ENCODE results near the gene ASGR2. TPM values are rescaled to one million over a fixed set of nuclear protein-coding genes. Genes with fewer than 3 reads are reported as not detected.

Gene ASGR2
- total RNA-seq, 4 donors from 2014 or later: not detected

DNA sequence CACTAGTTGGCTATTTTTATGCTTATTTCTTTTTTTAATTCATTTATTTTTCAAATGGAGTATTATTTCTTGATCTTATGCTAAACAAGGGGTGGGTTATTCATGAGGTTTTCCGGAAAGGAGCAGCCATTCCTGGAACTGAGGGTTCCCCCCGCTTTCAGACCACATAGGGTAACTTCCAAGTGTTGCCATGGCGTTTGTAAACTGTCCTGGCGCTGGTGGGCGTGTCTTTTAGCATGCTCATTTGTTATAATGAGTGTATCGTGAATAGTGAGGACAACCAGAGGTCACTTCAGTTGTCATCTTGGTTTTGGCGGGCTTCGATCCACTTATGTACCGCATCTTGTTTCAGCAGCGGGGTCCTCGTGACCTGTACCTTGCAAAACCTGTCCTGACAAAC lies 29.6 kb upstream of the ASGR2 start:
- intact Hi-C loops (cut with DNase I; ENCODE audit: low total_unique reads): loop anchor here (5.0 kb wide), 1 partner anchor 92 kb away; no protein-coding TSS in a partner anchor
- no peak for TF ChIP-seq POLR2A (IDR thresholded peaks at IDR 0.05)
- TF ChIP-seq, protein P1, sequence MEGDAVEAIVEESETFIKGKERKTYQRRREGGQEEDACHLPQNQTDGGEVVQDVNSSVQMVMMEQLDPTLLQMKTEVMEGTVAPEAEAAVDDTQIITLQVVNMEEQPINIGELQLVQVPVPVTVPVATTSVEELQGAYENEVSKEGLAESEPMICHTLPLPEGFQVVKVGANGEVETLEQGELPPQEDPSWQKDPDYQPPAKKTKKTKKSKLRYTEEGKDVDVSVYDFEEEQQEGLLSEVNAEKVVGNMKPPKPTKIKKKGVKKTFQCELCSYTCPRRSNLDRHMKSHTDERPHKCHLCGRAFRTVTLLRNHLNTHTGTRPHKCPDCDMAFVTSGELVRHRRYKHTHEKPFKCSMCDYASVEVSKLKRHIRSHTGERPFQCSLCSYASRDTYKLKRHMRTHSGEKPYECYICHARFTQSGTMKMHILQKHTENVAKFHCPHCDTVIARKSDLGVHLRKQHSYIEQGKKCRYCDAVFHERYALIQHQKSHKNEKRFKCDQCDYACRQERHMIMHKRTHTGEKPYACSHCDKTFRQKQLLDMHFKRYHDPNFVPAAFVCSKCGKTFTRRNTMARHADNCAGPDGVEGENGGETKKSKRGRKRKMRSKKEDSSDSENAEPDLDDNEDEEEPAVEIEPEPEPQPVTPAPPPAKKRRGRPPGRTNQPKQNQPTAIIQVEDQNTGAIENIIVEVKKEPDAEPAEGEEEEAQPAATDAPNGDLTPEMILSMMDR (IDR thresholded peaks at IDR 0.05): no peak
- H3K27me3 ChIP-seq: no peaks in the 10 kb centered on the region
- no peak overlapping the region for H3K4me3 ChIP-seq
- H3K9me3 ChIP-seq: no peaks in the 10 kb centered on the region
- H3K36me3 ChIP-seq: no peaks in the 10 kb centered on the region
- no peak overlapping the region for H3K27ac ChIP-seq
- DNase-seq: no peak
- H3K4me1 ChIP-seq: no peaks in the 10 kb centered on the region

DNA sequence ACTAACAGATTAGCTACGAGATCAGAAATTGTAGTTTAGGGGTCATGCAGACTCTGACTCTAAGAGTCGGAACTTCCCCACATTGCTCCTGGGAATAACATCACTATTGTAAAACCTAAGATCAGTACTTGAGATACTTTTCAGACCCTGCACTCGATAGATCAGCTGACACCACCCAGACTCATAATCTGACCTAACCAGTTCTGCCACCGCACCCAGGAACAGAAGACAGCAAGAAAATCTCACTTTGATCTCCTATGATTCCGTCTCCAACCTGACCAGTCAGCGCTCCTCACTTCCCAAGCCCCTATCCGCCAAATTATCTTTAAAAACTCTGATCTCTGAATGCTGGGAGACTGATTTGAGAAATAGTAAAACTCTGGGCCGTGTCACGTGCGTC lies 27.2 kb upstream of the ASGR2 start:
- TF ChIP-seq, protein P1 (IDR thresholded peaks at IDR 0.05): no peak
- TF ChIP-seq POLR2A (IDR thresholded peaks at IDR 0.05): no peak
- no peak overlapping the region for H3K4me3 ChIP-seq
- no peak overlapping the region for H3K27ac ChIP-seq
- DNase-seq: no peak
- no peaks in the 10 kb centered on the region for H3K4me1 ChIP-seq
- H3K9me3 ChIP-seq: no peaks in the 10 kb centered on the region
- intact Hi-C loops (cut with DNase I; ENCODE audit: low total_unique reads): loop anchor here (5.0 kb wide), 1 partner anchor 90 kb away; no protein-coding TSS in a partner anchor
- no peaks in the 10 kb centered on the region for H3K27me3 ChIP-seq
- H3K36me3 ChIP-seq: no peaks in the 10 kb centered on the region

DNA sequence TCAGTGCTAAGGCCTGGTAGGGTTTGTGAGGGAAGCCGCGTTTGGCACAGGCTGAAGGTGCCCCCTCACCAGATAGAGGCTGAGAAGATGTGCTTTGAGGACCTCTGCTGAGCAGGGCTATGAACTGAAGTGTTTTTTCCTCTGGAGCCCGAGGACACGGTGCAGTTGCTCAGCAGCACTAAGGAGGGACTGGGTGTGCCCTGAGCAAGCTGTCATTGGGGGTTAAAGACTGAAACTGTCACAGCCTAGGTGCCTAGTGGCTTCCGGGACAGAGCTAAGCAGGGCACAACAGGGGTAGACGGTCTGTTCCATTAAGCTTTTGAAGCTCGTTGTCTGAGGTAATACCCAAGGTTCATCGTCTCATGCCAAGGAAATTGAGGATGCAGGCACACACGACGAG lies 24.8 kb upstream of the ASGR2 start:
- Histone ChIP-seq H3K27ac (no peak overlapping the region), H3K27me3 (no peaks in the 10 kb centered on the region), H3K4me3 (no peak overlapping the region), H3K9me3 (no peaks in the 10 kb centered on the region), H3K36me3 (no peaks in the 10 kb centered on the region), H3K4me1 (no peaks in the 10 kb centered on the region)
- DNase-seq: no peak
- intact Hi-C loops (cut with DNase I; ENCODE audit: low total_unique reads): no loop called here
- no peak for TF ChIP-seq POLR2A (IDR thresholded peaks at IDR 0.05)
- TF ChIP-seq, protein P1 (IDR thresholded peaks at IDR 0.05): no peak

DNA sequence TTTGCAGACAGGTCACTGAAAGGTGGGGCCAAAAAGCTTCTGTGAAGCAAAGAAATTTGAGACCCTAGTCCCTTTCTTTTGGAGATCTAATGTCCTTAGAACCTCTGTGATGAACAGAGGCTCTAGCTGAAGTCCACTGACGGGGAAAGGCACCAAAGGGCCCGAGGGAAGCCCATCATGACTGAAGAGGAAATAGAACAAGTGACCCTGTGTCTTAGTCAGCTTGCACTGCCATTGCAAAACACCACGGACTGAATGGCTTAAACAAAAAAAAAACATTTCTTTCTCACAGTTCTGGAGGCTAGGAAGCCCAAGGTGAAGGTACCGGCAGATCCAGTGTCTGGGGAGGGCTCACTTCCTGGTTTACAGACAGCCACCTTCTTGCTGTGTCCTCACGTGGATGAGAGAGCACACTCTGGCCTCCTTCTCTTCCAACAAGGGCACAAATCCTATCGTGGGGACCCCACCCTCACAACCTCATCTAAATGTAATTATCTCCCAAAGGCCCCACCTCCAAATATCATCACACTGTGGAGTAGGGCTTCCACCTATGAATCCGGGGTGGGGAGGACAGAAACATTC lies 24.3 kb upstream of the ASGR2 start:
- intact Hi-C loops (cut with DNase I; ENCODE audit: low total_unique reads): no loop called here
- H3K27me3 ChIP-seq: no peaks in the 10 kb centered on the region
- no peaks in the 10 kb centered on the region for H3K9me3 ChIP-seq
- no peak for DNase-seq
- H3K4me3 ChIP-seq: no peak overlapping the region
- H3K27ac ChIP-seq: no peak overlapping the region
- H3K36me3 ChIP-seq: no peaks in the 10 kb centered on the region
- TF ChIP-seq, protein P1 (IDR thresholded peaks at IDR 0.05): no peak
- no peak for TF ChIP-seq POLR2A (IDR thresholded peaks at IDR 0.05)
- H3K4me1 ChIP-seq: no peaks in the 10 kb centered on the region

DNA sequence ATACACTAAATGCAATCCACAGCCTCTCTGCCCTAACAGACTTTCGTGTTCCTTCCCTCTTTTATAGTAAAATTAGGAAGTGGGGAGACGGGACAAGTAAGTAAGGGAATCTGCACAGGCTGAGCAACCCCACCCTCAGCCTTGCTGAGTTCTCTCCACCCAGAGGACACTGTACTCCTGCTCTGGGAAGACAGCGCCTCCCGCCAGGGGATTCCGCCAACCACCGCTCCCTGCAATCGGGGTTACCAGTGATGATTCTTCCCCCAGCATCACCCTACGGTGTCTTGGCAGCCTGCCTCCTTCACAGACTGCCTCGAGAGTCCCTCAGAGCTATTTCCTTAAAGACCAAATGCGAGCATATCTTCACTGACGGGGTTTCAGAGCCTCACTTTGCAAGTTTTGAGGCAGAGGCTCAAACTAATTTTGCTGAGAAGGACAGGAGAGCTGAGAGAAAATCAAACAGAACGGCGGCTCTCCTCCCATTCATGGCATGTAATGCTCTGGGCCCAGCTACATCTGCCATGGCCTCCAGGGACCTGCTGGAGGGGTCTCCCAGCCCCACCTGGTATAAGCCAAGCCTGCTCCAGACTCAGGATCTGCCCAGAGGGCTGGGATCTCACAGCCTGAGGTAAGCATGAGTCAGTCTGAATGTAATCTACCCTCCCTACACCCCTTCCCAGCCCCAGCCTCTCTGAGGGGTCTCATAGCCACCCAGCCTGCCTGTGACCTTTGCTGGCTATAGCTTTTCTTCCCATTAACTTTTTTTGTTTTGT lies 22.7 kb upstream of the ASGR2 start:
- TF ChIP-seq, protein P1 (IDR thresholded peaks at IDR 0.05): no peak
- TF ChIP-seq POLR2A (IDR thresholded peaks at IDR 0.05): no peak
- no peak overlapping the region for H3K4me3 ChIP-seq
- no peak overlapping the region for H3K27ac ChIP-seq
- no peak for DNase-seq
- intact Hi-C loops (cut with DNase I; ENCODE audit: low total_unique reads): no loop called here
- H3K36me3 ChIP-seq: no peaks in the 10 kb centered on the region
- H3K27me3 ChIP-seq: no peaks in the 10 kb centered on the region
- H3K9me3 ChIP-seq: no peaks in the 10 kb centered on the region
- no peaks in the 10 kb centered on the region for H3K4me1 ChIP-seq
